ENCODE measurements around the gene KCNK4. TPM values are rescaled to one million over a fixed set of nuclear protein-coding genes. Genes with fewer than 3 reads are reported as not detected.
"Not testable (repeated sequence)": the region's sequence is repeated elsewhere in the genome, so short reads cannot be mapped to it uniquely, and the experiment has no call there.

Gene KCNK4
- total RNA-seq (2014; rRNA removed; shearing (Covaris generic)) = not detected in 2 replicates

- DNase-seq (ENCODE audit: low spot score) = no peak
Measured at GRCh38 chr11:64291262-64291751, at the start of gene KCNK4. TSS of gene KCNK4 (plus strand) at chr11:64291302. CDS start at chr11:64293019, 1,717 bp downstream.

GRCh38 chr11:64241491-64242374 is 49.4 kb upstream of the KCNK4 start:
- DNase-seq (ENCODE audit: low spot score) = no peak

- no peak for DNase-seq (ENCODE audit: low spot score)
Measured at GRCh38 chr11:64243236-64243854, 47.8 kb upstream of the KCNK4 start.

GRCh38 chr11:64244107-64244506 is 47.0 kb upstream of the KCNK4 start:
- DNase-seq (ENCODE audit: low spot score) = no peak

GRCh38 chr11:64244966-64245365 is 46.1 kb upstream of the KCNK4 start:
- no peak for DNase-seq (ENCODE audit: low spot score)

- DNase-seq (ENCODE audit: low spot score) = no peak
Measured at GRCh38 chr11:64245401-64245796, 45.7 kb upstream of the KCNK4 start.

- DNase-seq (ENCODE audit: low spot score) = peak; percentile 82
Measured at GRCh38 chr11:64245797-64246620, 45.1 kb upstream of the KCNK4 start.

GRCh38 chr11:64246621-64246870 is 44.6 kb upstream of the KCNK4 start:
- DNase-seq (ENCODE audit: low spot score) = not testable (repeated sequence)

- DNase-seq (ENCODE audit: low spot score) = peak; percentile 77
Measured at GRCh38 chr11:64246871-64247728, 44.0 kb upstream of the KCNK4 start, which contains the start of gene PPP1R14B. TSS of gene PPP1R14B (minus strand) at chr11:64246943. CDS start at chr11:64246673, 270 bp downstream.

GRCh38 chr11:64247729-64248531 is 43.2 kb upstream of the KCNK4 start:
- DNase-seq (ENCODE audit: low spot score) = no peak

GRCh38 chr11:64248578-64248977 is 42.5 kb upstream of the KCNK4 start:
- DNase-seq (ENCODE audit: low spot score) = no peak

GRCh38 chr11:64249038-64249437 is 42.1 kb upstream of the KCNK4 start:
- DNase-seq (ENCODE audit: low spot score) = no peak

GRCh38 chr11:64249563-64250414 is 41.3 kb upstream of the KCNK4 start:
- no peak for DNase-seq (ENCODE audit: low spot score)

- no peak for DNase-seq (ENCODE audit: low spot score)
Measured at GRCh38 chr11:64250415-64251015, 40.6 kb upstream of the KCNK4 start.

- no peak for DNase-seq (ENCODE audit: low spot score)
Measured at GRCh38 chr11:64251016-64251752, 39.9 kb upstream of the KCNK4 start, which contains the start of gene PLCB3. TSS of gene PLCB3 (plus strand) at chr11:64251530. CDS start at chr11:64251650, 120 bp downstream.

GRCh38 chr11:64251753-64252002 is 39.4 kb upstream of the KCNK4 start:
- no peak for DNase-seq (ENCODE audit: low spot score)

- DNase-seq (ENCODE audit: low spot score) = no peak
Measured at GRCh38 chr11:64252003-64252872, 38.9 kb upstream of the KCNK4 start.
